Stimulated activated CD4-positive, alpha-beta T cell treated with anti-CD3 and anti-CD28 coated beads, Interleukin-4, amount 100 ng/mL, for 48 hours (primary cell): Measurements from ENCODE around the gene TMEM11.
"Not testable (repeated sequence)": the region's sequence is repeated elsewhere in the genome, so short reads cannot be mapped to it uniquely, and the experiment has no call there.

Source experiments
- DNase-seq, 2 donors: peaks; one replicate each; pipeline ENCODE4 v3.0.0-alpha.2; 2020; ENCODE audit warnings: low read depth in 2 of 2

Gene TMEM11

DNA sequence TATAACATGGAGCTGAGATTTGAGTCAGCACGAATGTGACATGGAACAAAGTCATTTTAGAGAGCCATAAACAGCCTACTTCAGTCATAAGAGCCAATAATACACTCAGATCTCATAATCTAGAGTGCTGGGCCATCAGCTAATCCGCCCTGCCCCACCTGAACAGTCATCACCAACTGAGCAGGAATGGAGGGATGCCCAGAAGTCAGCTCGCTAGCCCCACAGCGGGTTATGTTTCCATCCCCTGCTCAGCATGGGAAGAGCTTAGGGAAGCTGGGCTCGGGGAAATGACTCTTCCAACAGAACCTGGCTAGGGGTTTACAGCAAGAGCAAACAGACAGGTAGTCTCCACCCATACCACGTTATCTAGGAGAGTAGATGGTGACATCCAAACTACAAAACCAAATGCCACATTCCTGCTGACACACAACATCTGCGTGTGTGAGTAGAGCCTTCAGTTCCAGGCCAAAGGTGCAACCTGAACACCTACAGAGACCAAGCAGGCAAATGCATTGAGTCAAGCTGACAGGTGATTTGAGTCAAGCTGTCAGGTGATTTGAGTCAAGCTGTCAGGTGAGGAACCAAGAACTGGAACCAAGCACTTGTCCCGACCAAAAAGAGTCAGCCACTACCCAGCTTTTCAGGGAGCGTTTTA, 2.0 kb downstream of the TMEM11 start:
- DNase-seq = no peak

DNA sequence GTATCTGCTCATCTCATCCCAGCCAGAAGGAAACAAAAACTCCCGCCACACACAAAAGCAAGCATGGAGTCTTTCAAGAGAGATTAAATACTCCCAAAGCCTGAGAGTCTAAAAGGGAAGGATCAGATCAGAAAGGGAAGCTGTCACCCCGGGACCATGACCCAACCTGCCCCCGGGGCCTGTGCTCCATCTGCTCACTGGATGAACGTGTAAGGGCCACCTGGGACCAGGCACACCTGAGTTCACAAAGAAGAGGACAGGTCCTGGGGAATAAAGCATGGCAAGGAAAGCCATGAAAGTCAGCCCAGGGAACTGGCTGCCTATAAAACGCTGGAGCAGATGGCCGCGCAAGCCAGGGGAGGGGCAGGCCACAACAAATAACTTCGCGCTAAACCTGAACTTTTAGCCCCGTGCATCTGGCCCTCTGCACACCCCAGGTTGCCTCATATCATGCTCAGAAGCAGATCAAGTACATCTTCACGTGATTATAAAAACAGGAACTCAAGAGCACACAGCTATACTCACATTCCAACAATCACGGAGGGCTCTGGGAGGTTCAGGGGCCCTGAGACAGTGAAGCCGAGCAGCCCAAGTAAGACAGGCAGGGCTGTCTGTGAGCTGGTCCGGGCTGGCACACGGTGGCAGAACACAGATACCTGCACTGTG, 3.4 kb downstream of the TMEM11 start:
- DNase-seq = no peak

DNA sequence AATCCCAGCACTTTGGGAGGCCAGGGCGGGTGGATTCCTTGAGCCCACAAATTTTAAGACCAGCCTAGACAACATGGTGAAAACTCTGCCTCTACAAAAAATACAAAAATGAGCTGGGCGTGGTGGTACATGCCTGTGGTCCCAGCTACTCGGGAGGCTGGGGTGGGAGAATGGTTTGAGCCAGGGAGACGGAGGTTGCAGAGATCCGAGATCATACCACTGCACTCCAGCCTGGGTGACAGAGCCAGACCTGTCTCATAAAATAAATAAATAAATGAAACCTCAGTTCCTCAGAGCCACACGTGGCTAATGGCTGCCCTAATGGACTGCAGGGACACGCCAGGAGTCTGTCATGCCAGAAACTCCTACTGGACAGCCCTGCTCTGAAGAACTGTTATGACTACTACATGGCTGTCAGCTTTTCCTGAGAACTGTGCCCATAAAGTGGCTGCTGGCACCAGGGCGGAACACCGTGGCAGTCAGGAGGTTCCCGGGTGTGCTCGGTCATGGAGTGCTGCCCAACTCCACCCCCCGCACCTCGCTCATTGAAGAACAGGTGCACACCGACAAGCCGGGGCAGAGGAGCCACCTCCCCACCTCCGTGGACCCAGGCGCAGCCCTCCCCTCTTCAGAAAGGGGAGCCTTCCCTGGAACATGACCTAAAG, 4.3 kb downstream of the TMEM11 start:
- no peak for DNase-seq

DNA sequence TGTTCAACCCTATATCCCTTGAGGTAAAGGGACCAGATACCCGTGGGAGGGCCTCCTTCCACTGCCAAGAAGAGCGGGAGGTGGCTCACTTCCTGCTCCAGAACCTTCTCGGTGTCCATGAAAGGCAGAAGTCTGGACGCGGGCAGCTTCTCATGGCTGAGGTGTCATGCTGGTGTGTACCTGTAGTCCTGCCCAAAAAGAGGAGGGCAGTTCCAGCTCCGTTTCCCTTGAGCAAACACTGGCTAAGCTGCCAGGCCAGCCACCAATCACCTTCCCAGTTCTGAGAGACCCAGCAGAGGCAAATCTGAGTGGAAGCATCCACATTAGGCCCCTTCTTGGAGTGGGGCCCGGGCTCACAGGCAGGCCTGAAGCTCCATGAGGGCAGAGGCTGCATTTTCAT, 5.6 kb downstream of the TMEM11 start:
- DNase-seq = no peak

DNA sequence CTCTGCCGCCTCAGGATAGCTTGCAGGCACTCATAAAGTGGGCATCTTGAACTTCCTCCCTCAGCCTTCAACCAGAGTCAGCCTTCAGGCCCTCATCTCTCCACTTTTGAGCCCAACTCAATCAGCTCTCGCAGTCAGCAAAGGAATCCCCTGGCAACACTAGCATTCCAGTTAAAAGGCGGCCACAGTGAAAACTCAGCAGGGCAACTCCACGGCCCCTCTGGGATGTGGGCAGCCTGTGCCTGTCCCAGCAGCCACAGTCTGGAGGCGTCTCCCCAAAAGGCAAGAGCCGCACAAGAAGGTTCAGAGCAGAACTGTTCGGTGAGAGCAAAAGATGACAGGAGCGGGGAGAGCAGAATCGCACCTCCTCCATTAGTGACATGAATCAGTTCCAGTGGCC, 9.0 kb downstream of the TMEM11 start:
- no peak for DNase-seq

DNA sequence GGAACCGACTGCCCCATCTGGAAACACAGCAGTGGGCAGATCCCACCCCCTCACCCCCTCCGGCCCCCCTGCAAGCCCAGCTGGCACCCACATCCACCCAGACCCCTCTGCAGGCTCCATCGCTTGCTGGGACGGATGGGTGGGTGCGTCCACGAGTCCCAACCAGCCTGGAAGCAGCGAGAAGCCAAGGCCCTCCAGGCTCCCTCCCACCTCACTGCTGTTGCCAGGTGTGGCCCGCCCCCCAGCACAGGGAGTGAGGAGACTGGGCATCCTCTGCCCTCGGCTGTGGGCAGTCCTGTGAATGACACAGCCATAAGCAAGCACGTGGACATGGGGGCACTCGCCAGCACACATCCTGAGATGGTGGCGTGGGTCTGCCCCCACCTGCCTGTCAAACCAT, 11.4 kb downstream of the TMEM11 start:
- no peak for DNase-seq

DNA sequence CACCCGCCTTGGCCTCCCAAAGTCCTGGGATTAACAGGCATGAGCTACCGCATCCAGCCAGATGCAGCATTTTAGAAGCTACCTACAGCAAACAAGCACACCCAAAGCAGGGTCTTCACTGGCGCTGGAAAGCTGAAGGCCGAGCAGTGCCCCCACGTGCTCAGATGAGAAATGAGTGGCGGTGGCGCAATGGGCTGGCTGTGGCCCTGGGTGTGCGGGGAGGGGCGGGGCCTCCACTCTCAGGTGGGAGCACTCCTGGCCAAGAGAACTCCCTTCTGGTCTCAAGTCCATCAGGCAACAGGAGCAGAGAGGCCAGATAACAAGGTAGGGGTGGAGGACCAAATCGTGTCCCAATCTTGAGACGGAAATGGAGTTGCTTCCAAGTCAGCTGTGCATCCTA, 12.1 kb downstream of the TMEM11 start:
- no peak for DNase-seq

DNA sequence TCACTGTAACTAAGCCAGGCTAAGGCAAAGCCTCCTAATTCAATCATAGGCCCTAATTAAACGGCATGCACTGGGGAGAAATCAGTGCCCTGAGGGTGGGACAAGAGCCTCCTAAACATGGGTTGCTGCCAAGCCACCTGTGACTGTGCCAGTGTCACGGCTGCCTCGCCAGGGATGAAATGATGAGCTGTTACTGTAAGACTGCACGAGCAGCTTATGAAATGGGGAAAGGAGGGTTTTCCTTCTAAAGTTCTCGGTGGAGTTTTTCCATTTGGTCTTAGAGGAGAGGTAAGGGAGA, 12.7 kb downstream of the TMEM11 start:
- DNase-seq = no peak

DNA sequence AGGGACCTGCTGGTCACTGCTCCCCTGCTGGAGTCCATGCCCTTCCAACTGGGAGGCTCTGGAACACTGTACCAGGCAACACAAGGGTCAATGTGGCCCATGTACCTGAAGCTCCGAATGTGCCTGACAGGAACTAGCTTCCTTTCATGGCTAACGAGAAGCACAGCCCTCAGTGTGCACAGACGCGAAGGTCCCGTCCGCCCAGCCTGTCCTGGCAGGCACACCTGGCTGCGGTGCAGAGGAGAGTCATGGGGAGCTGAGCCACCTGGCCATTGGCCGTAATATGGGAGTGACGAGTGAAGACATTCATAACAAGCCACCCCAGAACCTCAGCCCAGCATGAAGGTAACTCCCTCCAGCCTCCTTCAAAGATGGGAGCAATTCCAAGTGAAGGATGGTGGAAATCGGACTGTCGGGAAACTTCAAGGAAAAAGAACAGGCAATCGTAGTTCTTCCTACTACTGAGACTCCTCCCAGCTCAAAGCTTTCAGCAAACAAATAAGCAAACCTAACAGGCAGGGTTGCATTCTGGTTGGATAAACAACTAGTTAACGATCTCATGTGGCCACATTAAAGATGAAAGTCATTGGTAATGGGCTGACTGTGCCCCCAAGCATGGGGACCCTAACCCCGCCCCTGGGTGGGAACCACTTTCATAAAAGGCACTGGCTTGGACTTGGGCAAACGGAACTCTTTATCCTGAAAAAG, 13.2 kb downstream of the TMEM11 start:
- no peak for DNase-seq

DNA sequence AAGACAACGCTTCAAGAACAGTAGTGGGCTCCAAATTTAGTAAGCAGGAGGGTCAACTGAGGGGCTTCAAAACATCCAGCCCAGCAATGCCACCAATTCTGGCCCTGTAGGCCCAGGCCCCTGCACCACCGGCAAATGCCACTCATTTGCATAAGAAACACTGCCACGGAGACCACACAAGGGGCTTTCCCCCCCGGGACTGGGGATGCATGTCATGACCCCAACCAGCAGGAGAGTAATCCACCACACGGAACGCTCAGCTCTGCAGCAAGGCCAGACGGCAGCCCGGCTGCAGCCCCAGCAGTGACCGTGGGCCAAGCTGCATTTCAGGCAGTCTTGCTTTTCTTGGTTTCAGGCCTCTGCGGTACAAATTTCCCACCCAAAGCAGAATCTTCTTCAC, 14.1 kb downstream of the TMEM11 start:
- no peak for DNase-seq

DNA sequence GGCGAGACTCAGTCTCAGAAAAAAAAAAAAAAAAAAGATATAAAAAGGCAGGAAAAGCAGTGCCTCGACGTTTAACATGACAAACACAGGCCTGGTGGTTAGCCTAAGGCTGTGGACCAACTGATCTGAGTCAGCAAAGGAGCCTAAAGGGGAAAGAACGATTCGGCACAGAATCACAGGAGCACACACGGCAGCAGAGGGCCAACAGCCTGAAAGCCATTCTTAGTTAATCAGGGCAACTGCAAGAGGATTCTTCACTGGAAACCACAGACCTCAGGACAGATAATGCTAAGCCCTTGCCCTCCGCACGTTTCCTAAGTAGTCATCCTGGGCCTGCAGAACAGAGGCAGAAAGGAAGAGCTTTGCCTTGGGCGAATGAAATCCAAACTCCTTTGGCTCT, 14.7 kb downstream of the TMEM11 start:
- DNase-seq = no peak

DNA sequence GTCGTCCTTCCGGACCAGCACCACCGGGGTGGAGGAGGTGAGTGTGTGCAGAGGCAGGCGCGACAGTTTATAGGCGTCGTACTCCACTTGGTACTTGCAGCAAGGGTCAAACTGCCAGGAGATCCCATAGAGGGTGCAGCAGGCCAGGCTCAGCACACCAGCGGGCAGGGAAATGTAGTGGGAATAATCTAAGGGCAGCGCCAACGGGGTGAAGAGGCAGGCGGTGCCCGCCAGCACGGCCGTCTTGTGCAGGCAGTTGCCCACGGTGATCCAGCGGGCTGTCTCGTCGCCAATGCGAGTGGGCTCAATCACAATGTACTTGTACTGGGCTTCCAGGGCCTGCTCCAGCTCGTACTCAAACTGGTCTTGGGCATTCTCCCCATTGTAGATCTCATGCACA, 15.6 kb downstream of the TMEM11 start:
- no peak for DNase-seq

DNA sequence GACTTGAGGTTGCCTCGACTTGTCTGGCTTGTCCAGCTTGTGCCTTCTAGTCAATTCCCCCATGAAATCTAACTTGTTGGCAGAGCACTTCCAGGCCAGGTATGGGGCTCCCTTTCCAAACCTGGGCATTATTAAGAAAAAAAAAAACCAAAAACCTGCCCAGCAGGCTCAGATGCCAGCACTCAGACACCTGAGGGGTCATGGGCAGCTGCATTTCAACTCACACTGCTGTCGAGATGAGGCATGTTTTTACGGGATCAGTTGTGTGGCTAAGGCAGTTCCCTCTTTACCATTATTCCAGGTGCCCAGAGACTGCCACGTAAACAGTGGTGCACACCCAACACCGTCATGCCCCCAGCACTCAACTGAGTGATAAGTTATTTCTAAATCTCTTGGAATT, 17.8 kb downstream of the TMEM11 start:
- no peak for DNase-seq

DNA sequence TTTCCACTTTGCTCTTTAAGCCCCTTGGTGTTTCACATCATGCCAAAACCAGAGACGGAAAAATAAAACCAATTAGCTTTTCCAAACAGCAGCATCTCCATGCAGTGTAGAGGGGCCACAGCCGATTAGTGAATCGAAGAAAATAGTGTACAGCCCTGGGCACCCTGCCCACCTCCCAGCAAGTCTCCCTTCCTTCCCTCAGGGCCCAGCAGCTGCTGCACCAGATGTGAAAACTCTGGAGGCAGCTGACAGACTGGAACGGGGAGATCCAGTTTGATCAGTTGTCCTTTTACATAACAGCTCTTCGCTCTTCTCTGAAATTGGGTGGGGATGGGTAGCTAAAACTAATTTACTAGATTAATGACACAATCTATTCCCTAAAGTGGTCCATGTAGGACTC, 19.3 kb downstream of the TMEM11 start:
- DNase-seq = no peak

DNA sequence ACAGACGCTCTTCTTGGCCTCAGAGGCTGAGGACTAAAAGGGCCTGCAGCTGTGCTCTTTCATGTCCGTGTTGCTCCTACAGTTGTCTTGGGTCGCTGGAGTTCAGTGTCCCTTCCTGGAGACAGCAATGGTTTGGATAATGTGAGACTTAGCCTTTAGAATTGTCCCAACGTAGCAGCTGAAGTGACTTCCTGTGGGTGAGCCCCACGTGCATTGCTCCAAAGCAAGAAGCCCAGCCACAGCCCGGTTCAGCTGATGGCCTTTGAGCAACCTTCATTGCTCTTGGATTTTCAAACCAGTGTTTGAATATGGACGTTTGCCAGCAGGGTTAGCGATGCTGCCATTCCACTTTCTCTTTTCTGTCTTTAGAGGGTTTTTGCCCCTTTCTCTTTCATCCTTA, 19.7 kb downstream of the TMEM11 start:
- no peak for DNase-seq

DNA sequence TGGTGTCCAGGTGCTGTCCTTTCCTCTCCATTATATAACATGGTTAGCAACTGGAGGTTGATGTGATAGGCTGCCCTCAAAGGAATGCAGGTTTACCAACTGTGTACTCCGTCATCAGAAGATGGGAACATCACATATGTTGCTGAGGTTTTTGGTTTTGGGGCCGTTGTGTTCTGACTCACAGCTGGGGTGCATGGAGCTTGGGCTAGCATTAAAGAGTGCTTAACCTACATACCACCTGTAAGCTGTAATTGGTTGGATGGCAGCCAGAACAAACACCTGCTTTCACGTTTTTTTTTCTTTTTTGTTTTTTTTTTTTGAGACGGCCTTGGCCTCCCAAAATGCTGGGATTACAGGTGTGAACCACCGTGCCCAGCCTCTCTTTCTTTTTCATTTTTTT, 20.9 kb downstream of the TMEM11 start:
- no peak for DNase-seq

DNA sequence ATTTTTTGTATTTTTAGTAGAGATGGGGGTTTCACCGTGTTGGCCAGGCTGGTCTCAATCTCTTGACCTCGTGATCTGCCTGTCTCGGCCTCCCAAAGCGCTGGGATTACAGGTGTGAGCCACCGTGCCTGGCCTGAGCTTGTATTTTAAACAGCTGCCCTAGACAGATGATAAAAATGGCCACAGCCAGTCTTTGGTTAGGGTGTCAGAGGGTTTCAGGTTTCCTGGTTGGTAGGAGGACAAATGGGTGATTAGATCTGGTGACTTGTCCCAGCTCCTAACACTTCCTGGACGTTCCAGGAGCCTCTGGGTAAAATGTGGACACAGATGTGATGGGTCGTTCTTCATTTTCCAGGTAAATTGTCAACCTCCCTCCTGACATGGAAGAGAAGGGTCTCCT, 21.5 kb downstream of the TMEM11 start:
- not testable (repeated sequence) for DNase-seq

DNA sequence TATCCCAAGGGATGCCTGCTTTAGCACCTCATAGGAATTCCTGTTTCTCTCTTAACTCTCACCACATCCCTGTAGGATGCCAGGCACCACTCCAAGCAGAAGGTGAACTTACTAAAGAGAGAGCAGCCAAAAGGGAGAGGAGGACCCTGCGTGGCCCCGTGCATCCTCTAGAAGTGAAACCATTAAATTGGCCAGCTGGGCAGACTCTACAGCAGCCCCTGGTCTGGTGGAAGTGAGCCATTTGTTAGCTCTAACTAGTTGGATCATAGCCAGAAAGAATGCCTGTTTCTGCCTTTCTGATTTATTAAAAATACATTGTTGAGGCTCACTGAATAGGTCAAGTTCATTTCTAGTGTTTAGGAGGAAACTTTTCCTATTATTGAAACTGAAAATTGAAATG, 22.3 kb downstream of the TMEM11 start:
- no peak for DNase-seq

DNA sequence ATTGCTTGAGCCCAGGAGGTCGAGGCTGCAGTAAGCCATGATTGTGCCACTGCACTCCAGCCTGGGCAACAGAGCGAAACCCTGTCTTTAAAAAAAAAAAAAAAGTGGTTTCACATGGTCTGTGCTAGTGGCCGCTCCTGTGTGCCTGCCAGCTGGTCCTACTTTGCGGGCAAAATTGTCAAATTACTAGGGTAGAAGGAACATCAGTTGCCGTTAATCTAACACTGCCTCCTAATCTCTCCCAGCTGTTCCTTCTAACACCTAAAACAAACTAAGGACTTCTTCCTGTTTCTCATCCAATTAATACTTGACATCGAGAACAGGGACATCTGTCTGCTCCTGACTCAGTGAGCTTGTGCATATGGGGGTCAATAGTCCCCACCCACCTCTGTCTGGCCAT, 23.9 kb downstream of the TMEM11 start:
- no peak for DNase-seq

DNA sequence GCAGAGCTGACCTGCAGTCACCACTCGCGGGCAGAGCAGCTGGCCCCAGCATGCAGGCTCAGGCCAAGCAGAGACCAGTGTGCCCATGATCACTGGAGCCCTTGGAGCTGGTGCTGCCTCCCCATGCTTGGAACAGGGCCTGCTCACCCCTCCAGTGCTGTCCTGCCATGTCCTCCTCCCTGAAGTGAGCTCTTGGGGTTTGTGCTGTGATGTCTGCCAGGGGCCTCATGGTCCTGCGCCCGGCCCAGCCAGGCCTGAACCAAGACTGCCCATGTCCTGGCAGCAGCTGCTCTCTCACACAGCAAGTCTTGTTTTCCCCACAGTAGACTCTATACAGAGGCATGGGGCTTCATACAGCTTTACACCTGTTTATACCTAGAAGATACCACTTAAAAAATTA, 24.6 kb downstream of the TMEM11 start:
- no peak for DNase-seq

DNA sequence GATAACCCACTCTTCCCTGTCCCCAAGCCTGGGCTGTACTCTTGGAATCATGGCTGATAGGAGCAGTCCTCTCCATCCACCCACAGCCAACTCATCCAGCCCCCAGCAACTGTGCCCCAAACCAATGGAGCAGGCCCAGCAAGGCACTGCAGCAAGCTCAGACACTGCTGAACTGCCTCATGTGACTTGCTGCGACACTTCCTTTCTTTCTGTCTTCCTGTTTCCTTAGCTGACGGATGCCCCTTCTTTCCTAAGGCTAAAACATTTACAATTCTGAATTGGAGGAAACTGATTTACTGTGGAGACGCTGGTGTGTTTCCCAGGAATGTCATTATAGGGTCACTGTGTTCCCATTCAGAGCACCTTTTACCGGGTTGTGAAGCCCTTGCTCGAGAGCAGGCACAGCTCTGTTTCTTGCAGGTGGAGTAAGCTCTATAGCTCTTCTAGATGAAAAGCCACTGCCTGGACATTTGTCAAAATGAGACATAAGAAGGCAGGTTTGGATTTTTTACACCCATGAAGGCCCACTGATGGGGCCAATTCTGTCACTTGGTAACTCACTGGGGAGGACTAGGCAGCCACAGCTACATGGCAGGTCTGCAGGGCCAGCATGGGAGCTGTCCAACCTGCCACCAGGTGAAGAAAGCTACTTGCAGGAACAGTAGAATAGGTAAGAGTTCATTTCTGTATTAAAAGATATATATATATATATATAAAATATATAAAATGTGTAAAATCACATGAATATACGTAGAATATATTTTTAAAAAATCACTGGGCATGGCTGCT, 27.4 kb downstream of the TMEM11 start:
- DNase-seq = no peak

DNA sequence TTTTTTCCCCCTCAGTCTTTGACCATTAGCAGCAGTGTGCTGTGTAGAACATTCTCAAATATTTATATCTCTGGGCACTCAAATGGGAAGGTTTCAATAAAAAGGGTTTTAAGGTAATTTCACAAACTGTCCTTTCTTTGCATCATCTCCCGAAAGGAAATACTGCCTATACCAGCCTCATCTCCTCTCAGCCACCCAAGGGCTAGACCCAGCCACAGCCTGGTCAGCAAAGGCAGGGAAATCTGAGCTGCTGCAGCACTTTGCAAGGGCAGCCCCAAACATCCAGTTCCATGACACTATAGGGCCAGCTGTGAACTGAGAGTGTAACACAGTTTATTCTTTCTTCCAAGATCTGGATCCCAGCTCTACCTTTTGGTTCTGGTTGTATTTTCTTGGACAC, 28.9 kb downstream of the TMEM11 start:
- DNase-seq = no peak
